NCI-H128 (cell line): Measurements from ENCODE around the gene MED9.

ENCODE experiments used
- DNase-seq: peaks from one replicate; lab custom pipeline; 2025; ENCODE audit not compliant: unreplicated experiment; lab: John Stamatoyannopoulos, UW

The MED9 gene

DNA sequence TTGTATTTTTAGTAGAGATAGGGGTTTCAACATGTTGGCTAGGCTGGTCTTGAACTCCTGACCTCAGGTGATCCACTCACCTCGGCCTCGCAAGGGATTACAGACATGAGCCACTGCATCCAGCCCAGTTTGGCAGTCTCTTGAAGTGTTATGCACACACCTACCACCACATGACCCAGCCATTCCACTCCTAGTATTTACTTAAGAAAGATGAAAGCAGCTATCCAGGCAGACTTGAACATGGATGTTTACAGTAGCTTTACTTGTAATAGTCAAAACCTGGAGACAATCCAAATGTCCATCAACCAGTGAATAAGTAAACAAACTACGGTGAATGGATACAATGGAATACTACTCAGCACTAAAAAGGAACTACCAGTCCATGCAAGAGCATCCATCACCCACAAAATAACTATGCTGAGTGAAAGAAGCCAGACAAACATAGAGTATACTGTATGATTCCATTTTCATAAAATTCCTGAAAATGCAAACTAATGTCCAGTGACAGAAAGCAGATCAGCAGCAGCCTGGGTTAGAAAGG is 57.2 kb downstream of the MED9 start:
- DNase-seq, result no peak

DNA sequence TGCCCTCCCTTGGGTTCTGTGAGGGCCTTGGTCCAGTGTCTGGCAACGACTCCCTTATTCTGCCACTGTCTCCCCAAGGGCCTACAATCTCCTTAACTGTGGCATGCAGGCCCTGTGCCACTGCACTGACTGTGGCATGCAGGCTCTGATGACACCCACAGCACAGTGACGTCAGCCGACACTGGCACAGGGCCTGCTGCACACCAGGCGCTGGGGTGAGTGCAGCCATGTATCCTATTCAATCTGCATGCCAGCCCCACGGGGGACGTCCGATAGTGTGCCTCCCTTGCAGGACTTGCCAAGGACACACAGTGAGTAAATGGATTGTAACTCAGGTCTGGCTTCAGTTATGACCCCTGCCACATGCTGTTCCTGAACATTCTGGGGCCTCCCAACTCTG is 59.2 kb downstream of the MED9 start:
- DNase-seq, result no peak

DNA sequence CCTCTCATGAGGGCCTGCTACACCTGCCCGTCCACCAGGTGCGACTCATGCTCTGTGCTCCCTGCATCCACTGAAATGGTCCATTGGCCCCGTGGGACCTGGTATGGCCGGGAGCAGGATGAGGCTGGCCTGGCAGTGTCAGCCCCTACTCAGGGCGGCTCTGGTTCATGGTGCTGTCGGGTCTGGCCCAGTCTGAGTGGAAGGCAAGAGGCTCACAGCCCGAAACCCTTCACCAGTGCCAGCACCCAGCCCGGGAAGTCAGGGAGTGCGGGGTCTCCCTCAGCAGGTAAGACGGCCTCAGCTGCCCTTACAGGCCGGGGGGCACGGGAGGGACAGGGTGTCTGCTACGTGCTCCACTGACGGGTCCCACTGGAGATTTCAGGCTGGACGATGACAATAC is 59.9 kb downstream of the MED9 start:
- no peak for DNase-seq

DNA sequence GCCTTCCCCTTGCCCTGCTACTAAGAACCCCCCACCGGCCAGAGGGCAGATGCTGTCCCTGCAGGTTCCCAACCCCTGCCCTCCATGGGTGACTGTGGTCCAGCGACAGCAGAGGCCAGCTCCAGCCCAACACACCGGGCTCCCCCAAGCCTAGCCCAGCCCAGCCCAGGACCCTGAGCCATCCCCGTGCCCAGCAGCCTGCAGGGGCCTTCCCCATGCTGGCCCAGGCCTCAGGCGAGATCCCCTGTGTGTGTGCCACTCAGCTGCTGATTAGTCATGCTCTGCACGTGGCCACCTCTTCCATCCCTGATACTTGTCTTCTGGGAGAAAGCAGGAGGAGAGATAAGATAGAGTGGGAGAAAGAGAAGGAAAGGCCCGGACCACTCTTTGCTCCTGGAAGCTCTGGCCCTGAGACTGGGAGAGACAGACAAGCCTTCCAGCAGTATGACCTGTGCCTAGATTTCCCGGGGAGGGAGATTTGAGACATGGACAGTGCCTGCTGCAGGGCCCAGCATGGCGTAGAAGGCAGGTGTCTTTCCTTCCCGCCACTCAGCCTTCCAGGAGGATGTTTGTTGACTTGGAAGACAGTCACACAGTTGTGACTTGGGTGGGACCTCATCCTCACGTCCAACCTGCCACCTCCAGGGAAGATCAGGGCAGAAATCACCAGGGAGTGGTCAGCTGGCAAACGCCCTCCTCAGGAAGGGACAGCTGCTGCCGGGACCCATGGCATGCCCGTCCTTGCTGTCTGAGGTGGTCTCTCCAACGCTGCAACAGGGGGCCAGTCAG is 60.7 kb downstream of the MED9 start:
- DNase-seq, result no peak

DNA sequence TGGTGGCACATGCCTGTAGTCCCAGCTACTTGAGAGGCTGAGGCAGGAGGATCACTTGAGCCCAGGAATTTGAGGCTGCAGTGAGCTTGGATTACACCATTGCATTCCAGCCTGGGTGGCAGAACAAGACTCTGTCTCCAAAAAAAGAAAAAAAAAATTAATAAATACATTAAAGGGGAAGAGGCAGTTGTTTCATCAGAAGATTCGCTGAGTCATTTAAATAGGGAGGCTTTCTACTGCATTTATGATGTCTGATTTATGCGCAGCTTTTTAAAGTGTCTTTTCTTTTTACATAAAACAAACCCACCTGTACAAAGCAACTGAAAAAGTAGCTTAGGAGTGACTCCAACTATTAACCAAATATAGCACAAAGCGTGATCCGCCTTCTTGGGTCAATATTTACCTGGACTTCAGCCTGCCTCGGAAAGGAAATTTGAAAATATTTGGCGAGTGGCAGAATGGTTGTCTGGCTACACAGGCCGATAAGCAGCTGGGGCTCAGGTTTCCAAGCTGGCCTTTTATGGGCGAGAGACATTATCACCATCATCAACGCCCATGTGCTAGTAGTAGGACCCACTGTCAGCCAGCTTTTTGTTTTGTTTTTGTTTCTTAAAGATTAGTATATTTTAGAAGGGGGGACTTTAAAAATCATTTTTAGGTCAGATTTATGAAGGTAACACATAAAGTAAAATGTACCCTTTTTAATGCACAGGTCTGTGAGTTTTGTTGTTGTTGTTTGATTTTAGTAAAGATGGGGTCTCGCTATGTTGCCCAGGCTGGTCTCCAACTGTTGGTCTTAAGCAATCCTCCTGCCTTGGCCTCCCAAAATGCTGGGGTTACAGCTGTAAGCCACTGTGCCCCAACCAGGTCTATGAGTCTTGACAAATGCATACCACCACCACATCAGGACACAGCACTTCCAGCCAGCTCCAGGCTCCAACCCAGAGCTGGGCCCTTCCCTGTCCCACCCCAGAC is 61.9 kb downstream of the MED9 start:
- no peak for DNase-seq

DNA sequence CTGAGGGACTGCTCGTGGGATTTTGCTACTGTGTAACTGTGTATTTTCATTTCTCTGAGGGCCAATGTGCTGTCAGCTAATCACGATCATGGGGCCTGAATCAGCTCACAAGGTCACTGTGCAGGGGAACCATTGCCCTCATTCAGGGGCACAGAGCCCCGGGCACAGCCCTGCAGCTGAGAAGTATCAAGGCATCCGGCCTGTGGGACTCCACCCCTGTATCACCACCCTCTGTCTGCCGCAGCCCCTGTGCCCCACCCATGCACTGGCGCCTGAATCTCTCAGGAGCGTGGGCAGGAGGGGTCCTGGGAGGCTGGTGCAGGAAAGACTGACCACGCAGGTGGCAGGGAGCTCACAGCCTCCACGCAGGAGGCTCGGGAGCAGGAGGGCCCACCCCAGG is 62.8 kb downstream of the MED9 start:
- no peak for DNase-seq

- no peak for DNase-seq
Measured at GRCh38 chr17:17540278-17540906, 63.6 kb downstream of the MED9 start.

GRCh38 chr17:17540935-17541639 is 64.3 kb downstream of the MED9 start:
- no peak for DNase-seq

- DNase-seq, result no peak
Measured at GRCh38 chr17:17541640-17542001, 64.8 kb downstream of the MED9 start.
